K562 (cell line): ENCODE results near the gene ATP2A3. TPM values are rescaled to one million over a fixed set of nuclear protein-coding genes. Genes with fewer than 3 reads are reported as not detected.
A peak's percentile ranks its signal among the peaks of the same experiment; 100 is the strongest.

Experiments
- ATAC-seq: fragments of 200-7000 bp; cut with Tn5 transposase; 3 replicates; pipeline ENCODE4 v1.9.1; 2020; ENCODE audit warnings: moderate library complexity
- BruUV-seq: library from RNA; stranded (reverse); fragments of 400-500 nt; replicated peaks from 2 replicates; lab custom pipeline; 2021; lab: Mats Ljungman, UMichigan
- CTCF ChIA-PET: fragments of 300-600 bp; formaldehyde crosslinking; extraction: SDS; loops from one replicate; lab custom pipeline; 2021; ENCODE audit warnings: low intra/inter-chr PET ratio; lab: Yijun Ruan, JAX
- POLR2A ChIA-PET: fragments of 300-600, 350-650 bp; sonication (Branson Sonifier 250); formaldehyde crosslinking; extraction: SDS; loops from one replicate; lab custom pipeline; 2021; ENCODE audit warnings: antibody characterized with exemption, inconsistent platforms; lab: Yijun Ruan, JAX
- DNase-seq, 4 experiments: peaks; one replicate each; pipeline versions ENCODE4 v3.0.0 to v3.0.0-alpha.2; 2011 to 2018; ENCODE audit warnings: low spot score in 3 of 4, mixed read lengths in 3 of 4; ENCODE audit errors: extremely low read depth in 1 of 4
- FAIRE-seq: peaks from 2 replicates; lab custom pipeline; 2011; peaks lifted over from hg19 to GRCh38; lab: Jason Lieb, UNC
- H2AFZ ChIP-seq: 2 replicates; pipeline ENCODE4 v1.6.0; 2011; ENCODE audit warnings: low read depth, low read length, control low read depth, inconsistent platforms
- H3K27ac ChIP-seq: fragments of 200-600 bp; 3 replicates; pipeline ENCODE4 v1.8.0; 2011; ENCODE audit warnings: low read depth, mild to moderate bottlenecking, control low read depth, inconsistent platforms, low read length, moderate library complexity, mixed read lengths; ENCODE audit errors: extremely low read depth
- H3K27me3 ChIP-seq, 2 experiments: fragments of 300-600 bp in 1 of 2; 2 replicates in 1 of 2; 3 replicates in 1 of 2; pipeline versions ENCODE4 v1.6.0 to v1.8.0; 2011; ENCODE audit warnings: inconsistent platforms in 2 of 2, low read length in 2 of 2, mild to moderate bottlenecking in 1 of 2, mixed read lengths in 1 of 2, moderate library complexity in 1 of 2; ENCODE audit not compliant: control insufficient read depth in 2 of 2, insufficient read depth in 2 of 2
- H3K36me3 ChIP-seq: fragments of 300-600 bp; 3 replicates; pipeline ENCODE4 v1.8.0; 2011; ENCODE audit warnings: mild to moderate bottlenecking, low read length, inconsistent platforms; ENCODE audit not compliant: control insufficient read depth, insufficient read depth
- H3K4me1 ChIP-seq, 2 experiments: fragments of 200-600 bp in 1 of 2; replicated peaks in 1 of 2; 2 replicates in 1 of 2; 3 replicates in 1 of 2; pipeline versions ENCODE4 v1.5.1 to v1.8.0; 2011; ENCODE audit warnings: inconsistent platforms in 2 of 2, low read length in 2 of 2, mild to moderate bottlenecking in 1 of 2, mixed read lengths in 1 of 2, moderate library complexity in 1 of 2; ENCODE audit not compliant: control insufficient read depth in 2 of 2, insufficient read depth in 2 of 2
- H3K4me2 ChIP-seq: 2 replicates; pipeline ENCODE4 v1.6.1; 2011; ENCODE audit warnings: low read length, control low read depth, inconsistent platforms, mixed read lengths; ENCODE audit not compliant: insufficient read depth
- H3K4me3 ChIP-seq: fragments of 200-600 bp; sonication (generic), shearing (Covaris generic); 2 replicates; pipeline ENCODE4 v1.5.1; 2016; ENCODE audit warnings: control low read depth, inconsistent platforms
- H3K79me2 ChIP-seq: fragments of 200-600 bp; 3 replicates; pipeline ENCODE4 v1.8.0; 2011; ENCODE audit warnings: low read length, inconsistent platforms; ENCODE audit not compliant: control insufficient read depth, insufficient read depth
- H3K9ac ChIP-seq, 2 experiments: 2 replicates each; pipeline versions ENCODE4 v1.6.0 to v1.6.1; 2011; ENCODE audit warnings: low read depth in 2 of 2, low read length in 2 of 2, control low read depth in 1 of 2, inconsistent platforms in 1 of 2, mild to moderate bottlenecking in 1 of 2, mixed read lengths in 1 of 2; ENCODE audit not compliant: insufficient read depth in 1 of 2
- H3K9me1 ChIP-seq: one replicate; pipeline ENCODE4 v1.6.0; 2011; ENCODE audit warnings: inconsistent platforms, mild to moderate bottlenecking, low read length, moderate library complexity; ENCODE audit not compliant: control insufficient read depth, insufficient read depth
- H3K9me3 ChIP-seq: replicated peaks from 2 replicates; pipeline ENCODE4 v1.5.1; 2011; ENCODE audit warnings: low read depth, low read length, inconsistent platforms; ENCODE audit not compliant: control insufficient read depth, insufficient read depth
- H4K20me1 ChIP-seq: replicated peaks from 2 replicates; pipeline ENCODE4 v1.6.1; 2011; ENCODE audit warnings: low read length, inconsistent platforms, mixed read lengths; ENCODE audit not compliant: control insufficient read depth, insufficient read depth
- ARID1B ChIP-seq: fragments of 450-650 bp; IDR thresholded peaks from 2 replicates; pipeline ENCODE4 v1.6.1; 2016; ENCODE audit warnings: antibody characterized with exemption, mild to moderate bottlenecking, inconsistent platforms
- EGR1 ChIP-seq: fragments of 450-650 bp; conservative IDR thresholded peaks from 2 replicates; pipeline ENCODE4 v1.6.1; 2017; ENCODE audit warnings: mild to moderate bottlenecking
- ESRRA ChIP-seq: fragments of 450-650 bp; IDR thresholded peaks from 2 replicates; pipeline ENCODE4 v1.6.1; 2014; ENCODE audit warnings: low read depth, mild to moderate bottlenecking, moderate library complexity, borderline replicate concordance
- ESRRB ChIP-seq: fragments of 250-450 bp; sonication (Bioruptor Pico); IDR thresholded peaks from 2 replicates; pipeline ENCODE4 v1.5.0; 2020; ENCODE audit warnings: mild to moderate bottlenecking, moderate library complexity, borderline replicate concordance
- GABPB1 ChIP-seq: sonication (generic); formaldehyde crosslinking; IDR thresholded peaks from 2 replicates; pipeline ENCODE4 v1.8.0; 2022; ENCODE audit warnings: mild to moderate bottlenecking, missing genetic modification reagents
- IRF9 ChIP-seq: fragments of 450-650 bp; IDR thresholded peaks from 2 replicates; pipeline ENCODE4 v1.6.1; 2016; ENCODE audit warnings: missing biosample characterization, missing genetic modification characterization
- KDM4B ChIP-seq, 2 experiments: fragments of 450-650 bp in 1 of 2; sonication (generic) in 1 of 2; IDR thresholded peaks; 2 replicates each; pipeline ENCODE4 v1.6.1; 2016 to 2017; ENCODE audit warnings: borderline replicate concordance in 2 of 2, antibody characterized with exemption in 1 of 2, low read depth in 1 of 2, mild to moderate bottlenecking in 1 of 2
- NFIC ChIP-seq: fragments of 450-650 bp; IDR thresholded peaks from 2 replicates; pipeline ENCODE4 v1.6.1; 2017; ENCODE audit warnings: mild to moderate bottlenecking, inconsistent platforms
- NFXL1 ChIP-seq: fragments of 450-650 bp; formaldehyde crosslinking; IDR thresholded peaks from 2 replicates; pipeline ENCODE4 v1.4.0; 2021; ENCODE audit warnings: mild to moderate bottlenecking
- NR3C1 ChIP-seq: sonication (generic); formaldehyde crosslinking; IDR thresholded peaks from 2 replicates; pipeline ENCODE4 v1.8.1; 2022; ENCODE audit warnings: missing genetic modification reagents
- PHF8 ChIP-seq: fragments of 200-600 bp; sonication (generic); IDR thresholded peaks from 2 replicates; pipeline ENCODE4 v1.6.1; 2012; ENCODE audit warnings: mixed run types, mild to moderate bottlenecking, inconsistent platforms, low read length, moderate library complexity, borderline replicate concordance
- POLR2B ChIP-seq: fragments of 450-650 bp; IDR thresholded peaks from 2 replicates; pipeline ENCODE4 v1.6.1; 2018; ENCODE audit warnings: low read depth; ENCODE audit not compliant: partially characterized antibody
- RFX5 ChIP-seq: IDR thresholded peaks from 2 replicates; pipeline ENCODE4 v1.6.1; 2011; ENCODE audit warnings: low read depth, mild to moderate bottlenecking, improper control_type of control experiment, low read length
- SMAD1 ChIP-seq: fragments of 150-350 bp; IDR thresholded peaks from 2 replicates; pipeline ENCODE4 v1.6.1; 2014; ENCODE audit warnings: low read length, low read depth; ENCODE audit not compliant: partially characterized antibody
- ZKSCAN8 ChIP-seq: fragments of 200-800 bp; sonication (Bioruptor generic); IDR thresholded peaks from 2 replicates; pipeline ENCODE4 v1.6.1; 2016; ENCODE audit warnings: missing genetic modification characterization, missing compliant biosample characterization
- ZMIZ1 ChIP-seq, 2 experiments: fragments of 150-350 bp in 1 of 2; IDR thresholded peaks; 2 replicates each; pipeline ENCODE4 v1.6.1; 2012 to 2016; ENCODE audit warnings: low read depth in 2 of 2, low read length in 2 of 2, mild to moderate bottlenecking in 1 of 2, moderate library complexity in 1 of 2
- ZNF324 ChIP-seq: fragments of 250-450 bp; sonication (Bioruptor Pico); IDR thresholded peaks from 2 replicates; pipeline ENCODE4 v1.4.0; 2020; ENCODE audit warnings: mild to moderate bottlenecking
- WGBS: fragments of 100-300 bp; shearing (Covaris generic); methylation state at CpG from one replicate; pipeline ENCODE4 v1.1.6; 2016; ENCODE audit warnings: low coverage, mixed read lengths; ENCODE audit not compliant: insufficient coverage; ENCODE audit errors: missing lambda C conversion rate; 5-methylcytosine and 5-hydroxymethylcytosine counted together
- in situ Hi-C: fragments of 300-500 bp; cut with MboI; formaldehyde crosslinking; loops from 4 replicates; pipeline ENCODE4 v1.15.0; 2018; ENCODE audit warnings: inconsistent platforms, mixed read lengths
- intact Hi-C: fragments of 100-400 bp; cut with micrococcal nuclease; formaldehyde crosslinking; loops from 2 replicates; pipeline ENCODE4 v1.14.2; 2022
- polyA plus RNA-seq, 8 experiments: library from polyadenylated mRNA; depleted of rRNA in 4 of 8; stranded (reverse) in 5 of 8; unstranded in 3 of 8; fragments of >200 nt; fragmentation: Nextera tagmentation in 2 of 8; fragmentation: Illumina TruSeq in 1 of 8; extraction: Ambion mirVana in 2 of 8; extraction: Trizol in 1 of 8; gene quantifications; 2 replicates each; pipeline versions ENCODE4 v1.2.1 to v1.2.3, GENCODE V29; 2011 to 2014; ENCODE audit warnings: inconsistent platforms in 1 of 8, missing spikeins in 1 of 8
- total RNA-seq, 7 experiments: library from RNA; depleted of rRNA in 6 of 7; stranded (reverse); fragments of >200 nt in 6 of 7; fragmentation: Illumina TruSeq in 2 of 7; extraction: Trizol in 2 of 7; gene quantifications; 2 replicates each; pipeline versions ENCODE4 v1.2.1 to v1.2.3, GENCODE V29; 2011 to 2021; ENCODE audit warnings: low replicate concordance in 1 of 7

ATP2A3 gene
- total and polyA plus RNA-seq, 9 of the 15 experiments (the other 6 are each of a cell fraction or from before 2014, with no cell fraction given), result 0.65 to 103 (median 31.3) TPM

GRCh38 chr17:3915995-3916696 is 48.1 kb downstream of the ATP2A3 start, which contains the start of gene P2RX1:
TSS of gene P2RX1 (minus strand) at chr17:3916465. CDS start at chr17:3916225, 240 bp downstream.
- Histone ChIP-seq H4K20me1 (0 out of 2 replicates have a peak, but pooled peaks cover 9% of the 10 kb centered on the region), H2AFZ (peak within 1 kb of the TSS; percentile 74), H3K79me2 (peaks cover 42% of the 10 kb centered on the region), H3K27ac (peak within 1 kb of the TSS; percentile 81), H3K9me3 (no peaks in the 10 kb centered on the region), H3K4me2 (peak within 1 kb of the TSS; percentile 81), H3K27me3 (no peaks in the 10 kb centered on the region), H3K36me3 (peaks cover 7% of the 10 kb centered on the region; the same call in 1 of the 3 replicates), H3K9me1 (peaks cover 6% of the 10 kb centered on the region), H3K4me3 (peak within 1 kb of the TSS; percentile 55), H3K9ac (peak within 1 kb of the TSS; percentile 74 to 90), H3K4me1 (peaks cover 37 to 57% of the 10 kb centered on the region in 2 experiments)
- ATAC-seq, result peak; percentile 68
- BruUV-seq, result TSS peak; percentile 57
- in situ Hi-C loops (loop anchor here (10.0 kb wide), 1 partner anchor 89 kb away; no protein-coding TSS in a partner anchor), intact Hi-C loops (loop anchor here (2.0 kb wide), 2 partner anchors 47 to 89 kb away; no protein-coding TSS in a partner anchor)
- FAIRE-seq, result peak; percentile 88
- ChIA-PET CTCF (no interaction called here), POLR2A (interaction anchor here (0.6 to 1.3 kb wide), 5 partner anchors 8 to 46 kb away, joined by 3 to 4 read pairs (median 3); no protein-coding TSS in a partner anchor)
- WGBS, result 14% methylated on average over 12 of the region's 28 CpGs
- peak; percentile 63 to 83 (median 74) for DNase-seq
- TF ChIP-seq POLR2B (no peak), ZKSCAN8 (no peak), ESRRA (peak; percentile 33; the same call in 1 of the 2 replicates), KDM4B (IDR thresholded peaks at IDR 0.05; ENCODE audit: borderline replicate concordance in 2 of 2, low read depth in 1 of 2) (0 out of 4 replicates have a peak, but pooled peaks of 1 of the 2 experiments have one; percentile 60), NR3C1 (CRISPR knock-in tag) (no peak), EGR1 (peak; percentile 75), NFXL1 (CRISPR knock-in tag) (no peak), ARID1B (peak; percentile 49; the same call in 1 of the 2 replicates), ZMIZ1 (IDR thresholded peaks at IDR 0.05; ENCODE audit: low read depth in 2 of 2, low read length in 2 of 2) (peak in 1 of 2 experiments; percentile 38; a peak in 1 of 4 replicates), ESRRB (CRISPR knock-in tag) (no peak), RFX5 (no peak), ZNF324 (CRISPR knock-in tag) (no peak), NFIC (peak; percentile 16; the same call in 1 of the 2 replicates), IRF9 (no peak), SMAD1 (no peak), PHF8 (peak; percentile 24; the same call in 1 of the 2 replicates), GABPB1 (CRISPR knock-in tag) (no peak; the same call in 1 of the 2 replicates)
